Measurements from ENCODE around the gene TAOK3.

DNA sequence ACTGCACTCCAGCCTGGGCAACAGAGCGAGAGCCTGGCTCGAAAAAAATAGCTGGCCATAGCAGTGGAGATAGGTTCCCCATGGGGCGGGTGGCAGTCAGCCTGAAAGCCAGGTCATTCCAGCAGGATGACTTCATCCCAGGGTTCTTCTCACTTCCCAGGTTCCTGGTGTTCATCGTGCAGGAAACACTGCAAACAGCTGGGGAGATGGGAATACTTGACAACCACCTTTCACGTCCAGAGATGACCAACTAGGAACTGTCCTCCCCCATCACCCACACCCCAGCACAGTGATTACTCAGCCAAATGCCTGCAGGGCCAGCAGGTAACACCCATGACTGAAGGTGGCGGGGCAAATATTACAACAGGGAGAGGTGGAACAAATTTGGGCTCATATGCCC lies 270.6 kb downstream of the TAOK3 start:
- no peak for TF ChIP-seq CTCF (IDR thresholded peaks at IDR 0.05; ENCODE audit: insufficient read depth, low read depth, low read length)
- TF ChIP-seq EZH2 (IDR thresholded peaks at IDR 0.05; ENCODE audit: insufficient read depth, low read length) = no peak

Measured in astrocyte (in vitro differentiated cells and primary cell).